T follicular helper cell (primary cell): ENCODE results near the gene DEFB124.
"Not testable (repeated sequence)": the region's sequence is repeated elsewhere in the genome, so short reads cannot be mapped to it uniquely, and the experiment has no call there.

Source experiments
- DNase-seq: peaks from one replicate; pipeline ENCODE4 v3.0.0-alpha.2; 2020; ENCODE audit warnings: low read depth

DEFB124 gene

GRCh38 chr20:31488115-31488514 is 13.2 kb upstream of the DEFB124 start:
- no peak for DNase-seq

DNA sequence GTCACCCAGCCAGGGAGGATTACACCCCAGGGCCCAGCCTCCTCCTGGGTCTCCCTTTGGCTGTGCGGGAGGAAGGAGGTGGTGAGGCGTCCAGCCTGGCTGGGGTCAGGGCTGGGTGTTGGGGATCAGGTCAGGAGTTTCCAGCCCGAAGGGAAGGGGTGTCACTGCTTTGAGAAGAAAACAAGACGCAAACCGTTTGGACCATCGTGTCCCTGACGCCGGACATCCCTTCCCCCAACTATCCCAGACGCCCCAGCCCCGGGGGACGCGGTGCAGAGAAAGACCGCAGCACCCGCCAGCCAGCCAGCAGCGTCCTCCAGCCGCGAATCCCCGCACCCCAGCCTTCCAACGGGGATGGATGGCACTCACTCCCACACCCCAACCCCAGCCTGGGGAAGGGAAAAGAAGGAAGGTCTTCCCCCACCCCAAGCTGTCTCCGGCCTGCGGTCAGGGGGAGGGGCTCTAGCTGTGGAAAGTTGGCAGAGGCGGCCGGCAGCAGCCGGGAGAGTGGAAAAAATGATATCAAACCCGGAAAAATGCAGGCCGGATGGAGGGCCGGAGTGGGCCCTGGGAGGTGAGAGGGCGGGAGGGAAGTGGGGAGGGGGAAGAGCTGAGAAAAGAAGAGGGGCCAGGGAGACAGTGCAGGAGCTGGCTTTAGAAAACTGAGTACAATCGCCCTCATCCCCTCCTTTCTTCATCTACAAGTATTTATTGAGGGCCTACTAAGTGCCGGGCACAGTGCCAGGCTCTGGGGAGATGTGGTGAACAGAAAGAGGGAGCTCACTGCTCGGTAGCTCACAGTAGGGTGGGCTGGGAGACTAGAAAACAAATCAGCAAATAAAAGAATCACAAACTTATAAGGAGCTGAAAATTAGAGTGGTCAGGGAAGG is 10.8 kb upstream of the DEFB124 start:
- DNase-seq = no peak

DNA sequence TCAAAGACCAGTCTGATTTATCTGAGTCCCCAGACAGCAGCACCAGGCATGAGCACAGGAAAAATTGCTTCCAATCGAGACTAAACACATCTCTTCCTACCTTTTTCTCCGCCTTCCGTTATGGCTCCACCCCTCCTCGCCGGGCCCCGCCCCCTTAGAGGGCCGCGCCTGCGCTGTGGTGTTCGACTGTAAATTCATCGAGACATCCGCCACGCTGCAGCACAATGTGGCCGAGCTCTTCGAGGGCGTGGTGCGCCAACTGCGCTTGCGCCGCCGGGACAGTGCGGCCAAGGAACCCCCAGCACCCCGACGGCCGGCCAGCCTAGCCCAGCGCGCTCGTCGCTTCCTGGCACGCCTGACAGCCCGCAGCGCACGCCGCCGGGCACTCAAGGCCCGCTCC is 9.1 kb upstream of the DEFB124 start:
- no peak for DNase-seq

DNA sequence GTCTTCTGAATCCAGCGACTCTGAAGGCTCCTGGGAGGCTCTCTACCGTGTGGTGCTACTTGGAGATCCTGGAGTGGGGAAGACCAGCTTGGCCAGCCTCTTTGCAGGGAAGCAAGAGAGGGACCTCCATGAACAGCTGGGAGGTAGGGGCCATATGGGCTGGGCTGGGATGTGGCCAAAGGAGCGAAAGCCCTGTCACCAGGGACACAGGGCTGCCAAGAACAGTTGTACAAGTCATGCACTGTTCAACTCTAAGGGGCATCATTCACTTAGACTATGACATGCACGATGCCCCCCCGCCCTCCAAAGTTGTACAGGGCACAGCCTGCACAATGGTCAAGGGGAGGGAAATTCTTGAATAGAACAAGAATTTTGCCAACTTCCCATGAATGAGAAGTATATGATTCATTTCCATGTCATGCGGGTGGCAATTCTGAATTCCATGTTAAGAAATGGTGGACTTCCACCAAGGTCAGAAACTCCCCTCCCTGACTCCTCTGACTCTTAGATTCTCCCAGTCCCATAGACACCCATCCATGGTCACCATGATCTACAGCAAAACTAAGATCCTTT is 1.8 kb upstream of the DEFB124 start:
- DNase-seq = no peak

DNA sequence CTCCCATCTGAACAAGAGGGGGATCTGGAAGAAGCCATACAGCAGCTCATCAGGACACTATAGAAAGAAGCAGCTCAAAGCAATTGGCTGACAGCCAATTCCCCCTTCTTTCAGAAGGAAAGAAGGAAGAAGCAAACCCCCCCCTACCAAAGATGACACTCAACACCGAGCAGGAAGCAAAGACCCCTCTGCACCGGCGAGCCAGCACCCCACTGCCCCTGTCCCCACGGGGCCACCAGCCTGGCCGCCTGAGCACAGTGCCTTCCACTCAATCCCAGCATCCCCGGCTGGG is 1.3 kb upstream of the DEFB124 start:
- no peak for DNase-seq

- no peak for DNase-seq
Observed at GRCh38 chr20:31475472-31476293, 756 bp upstream of the DEFB124 start.

DNA sequence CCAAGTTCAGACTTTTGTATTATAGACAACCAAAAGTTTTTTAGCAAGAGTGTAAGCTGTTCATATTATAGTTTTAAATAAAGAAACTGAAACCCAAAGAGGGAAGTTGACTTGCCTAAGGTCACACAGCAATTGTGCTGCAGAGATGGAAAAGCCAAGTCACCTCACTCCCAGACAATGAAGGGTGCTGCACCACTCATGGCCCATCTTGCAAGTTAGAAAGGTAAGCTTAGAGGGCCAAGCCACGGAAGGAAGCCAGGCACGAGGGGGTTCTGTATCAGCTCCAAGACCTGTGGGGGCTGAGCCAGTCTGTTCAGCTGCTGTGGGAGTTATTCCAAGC is 860 bp downstream of the DEFB124 start:
- DNase-seq = no peak

DNA sequence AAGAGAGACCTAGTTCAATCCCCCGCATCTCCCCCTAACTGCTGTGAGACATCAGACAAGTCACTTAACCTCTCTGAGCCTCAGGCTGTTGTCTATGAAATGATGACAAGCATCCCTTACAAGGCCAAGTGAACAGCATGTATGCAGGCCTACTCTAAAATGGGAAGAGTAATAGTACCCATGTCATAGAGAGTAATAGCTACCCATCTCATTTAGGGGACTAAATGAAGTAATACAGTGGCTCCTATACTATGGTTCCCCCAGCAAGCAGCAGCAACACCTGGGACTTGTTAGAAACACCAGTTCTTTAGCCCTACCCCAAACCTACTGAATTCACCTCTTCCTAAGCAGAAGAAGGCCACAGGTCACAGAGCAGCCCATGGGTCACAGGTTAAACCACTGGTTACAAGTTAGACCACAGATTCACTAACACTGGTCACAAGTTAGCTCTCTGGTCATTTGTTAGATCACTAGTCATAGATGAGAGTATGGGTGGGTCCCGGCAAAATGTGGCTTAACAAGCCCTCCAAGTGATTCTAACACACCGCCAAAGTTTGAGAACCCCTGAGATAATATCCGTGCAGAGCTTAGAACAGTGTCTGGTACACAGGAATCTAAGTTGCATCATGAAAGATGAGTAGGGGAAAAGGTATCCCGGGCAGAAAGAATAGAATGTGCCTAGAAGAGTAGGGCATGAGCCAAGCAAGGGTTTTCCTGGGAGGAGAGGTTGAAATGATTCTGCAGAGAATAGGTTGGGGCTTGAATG is 1.4 kb downstream of the DEFB124 start:
- DNase-seq = no peak

GRCh38 chr20:31472395-31473330 is 2.3 kb downstream of the DEFB124 start:
- no peak for DNase-seq

- not testable (repeated sequence) for DNase-seq
Observed at GRCh38 chr20:31470946-31471345, 4.0 kb downstream of the DEFB124 start.

DNA sequence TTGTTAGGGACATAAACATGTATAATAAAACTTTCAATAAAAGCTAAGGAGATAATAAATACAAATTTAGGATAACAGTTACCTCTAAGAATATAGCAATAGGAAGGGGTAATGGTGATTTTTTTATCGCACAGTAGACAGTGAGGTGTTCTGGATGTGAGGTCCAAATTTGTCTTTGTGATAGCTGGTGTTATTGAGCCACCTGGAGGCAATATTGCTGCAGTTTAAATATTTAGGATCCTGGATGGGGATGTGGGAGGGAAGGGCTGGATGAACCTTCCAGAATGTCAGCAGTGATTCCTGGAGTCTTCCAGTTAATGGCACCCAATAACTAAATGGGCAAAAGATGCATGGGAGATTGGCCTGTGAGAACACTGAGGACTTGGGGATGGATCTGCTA is 20.6 kb downstream of the DEFB124 start:
- DNase-seq = no peak

GRCh38 chr20:31452575-31452974 is 22.4 kb downstream of the DEFB124 start:
- DNase-seq = no peak

GRCh38 chr20:31449511-31450414 is 25.2 kb downstream of the DEFB124 start:
- DNase-seq = no peak

DNA sequence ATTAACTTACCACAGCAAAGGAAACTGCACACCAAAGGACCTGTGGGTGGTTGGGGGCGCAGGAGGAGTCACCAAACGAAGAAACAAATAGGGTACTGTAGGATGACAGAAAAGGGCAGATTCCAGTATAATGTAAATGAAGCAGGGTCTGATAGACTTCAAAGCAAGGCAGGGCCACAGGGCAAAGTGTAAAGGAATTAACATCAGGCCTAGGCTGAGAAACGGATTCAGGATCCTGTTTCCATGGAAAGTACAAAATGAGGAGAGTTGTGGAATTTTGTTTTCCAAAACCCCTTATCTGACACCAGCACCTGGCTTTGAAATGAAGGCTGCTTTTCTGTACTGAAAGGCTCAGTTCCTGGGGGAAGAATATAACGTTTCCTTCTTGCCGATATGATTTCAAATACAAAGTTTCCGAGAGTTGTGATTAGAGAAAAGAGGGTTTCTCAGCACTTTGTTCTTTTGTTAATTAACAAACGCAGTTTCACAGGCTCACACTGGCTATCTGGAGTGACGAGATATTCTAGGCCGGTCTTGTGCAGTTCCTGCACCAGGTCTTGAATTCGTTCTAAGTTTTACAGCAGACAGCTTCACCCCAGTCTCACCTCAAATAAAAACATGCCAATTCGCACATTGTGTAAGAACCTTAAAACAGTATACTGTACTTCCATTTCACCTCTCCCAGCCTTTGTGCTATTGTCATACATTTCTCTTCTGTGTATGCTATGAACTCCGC is 28.7 kb downstream of the DEFB124 start:
- no peak for DNase-seq

GRCh38 chr20:31440012-31440659 is 34.8 kb downstream of the DEFB124 start, which contains the start of gene DEFB123:
DEFB123 (plus strand) TSS chr20:31440632; CDS start chr20:31440699, 67 bp downstream.
- no peak for DNase-seq

- no peak for DNase-seq
Observed at GRCh38 chr20:31430568-31431115, 44.3 kb downstream of the DEFB124 start.

DNA sequence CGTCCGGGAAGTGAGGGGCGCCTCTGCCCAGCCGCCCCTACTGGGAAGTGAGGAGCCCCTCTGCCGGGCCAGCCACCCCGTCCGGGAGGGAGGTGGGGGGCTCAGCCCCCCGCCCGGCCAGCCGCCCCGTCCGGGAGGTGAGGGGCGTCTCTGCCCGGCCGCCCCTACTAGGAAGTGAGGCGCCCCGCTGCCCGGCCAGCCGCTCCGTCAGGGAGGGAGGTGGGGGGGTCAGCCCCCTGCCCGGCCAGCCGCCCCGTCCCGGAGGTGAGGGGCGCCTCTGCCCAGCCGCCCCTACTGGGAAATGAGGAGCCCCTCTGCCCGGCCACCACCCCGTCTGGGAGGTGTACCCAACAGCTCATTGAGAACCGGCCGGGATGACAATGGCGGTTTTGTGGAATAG is 47.4 kb downstream of the DEFB124 start:
- DNase-seq = not testable (repeated sequence)

DNA sequence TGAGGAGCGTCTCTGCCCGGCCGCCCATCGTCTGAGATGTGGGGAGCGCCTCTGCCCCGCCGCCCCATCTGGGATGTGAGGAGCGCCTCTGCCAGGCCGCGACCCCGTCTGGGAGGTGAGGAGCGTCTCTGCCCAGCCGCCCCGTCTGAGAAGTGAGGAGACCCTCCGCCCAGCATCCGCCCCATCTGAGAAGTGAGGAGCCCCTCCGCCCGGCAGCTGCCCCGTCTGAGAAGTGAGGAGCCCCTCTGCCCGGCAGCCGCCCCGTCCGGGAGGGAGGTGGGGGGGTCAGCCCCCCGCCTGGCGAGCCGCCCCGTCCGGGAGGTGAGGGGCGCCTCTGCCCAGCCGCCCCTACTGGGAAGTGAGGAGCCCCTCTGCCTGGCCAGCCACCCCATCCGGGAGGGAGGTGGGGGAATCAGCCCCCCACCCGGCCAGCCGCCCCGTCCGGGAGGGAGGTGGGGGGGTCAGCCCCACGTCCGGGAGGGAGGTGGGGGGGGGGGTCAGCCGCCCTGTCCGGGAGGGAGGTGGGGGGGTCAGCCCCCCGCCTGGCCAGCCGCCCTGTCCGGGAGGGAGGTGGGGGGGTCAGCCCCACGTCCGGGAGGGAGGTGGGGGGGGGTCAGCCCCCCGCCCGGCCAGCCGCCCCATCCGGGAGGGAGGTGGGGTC is 47.9 kb downstream of the DEFB124 start:
- DNase-seq = not testable (repeated sequence)
